Common myeloid progenitor, CD34-positive (primary cell): ENCODE measurements around the gene GNGT2.
A peak's percentile ranks its signal among the peaks of the same experiment; 100 is the strongest.
"Not testable (repeated sequence)": the region's sequence is repeated elsewhere in the genome, so short reads cannot be mapped to it uniquely, and the experiment has no call there.

Experiments used
- CTCF ChIA-PET: fragments of 350-600 bp; sonication (Branson Sonifier 250); formaldehyde crosslinking; loops from one replicate; lab custom pipeline; 2021; ENCODE audit warnings: antibody characterized with exemption; lab: Charles Lee
- POLR2A ChIA-PET: fragments of 350-600 bp; sonication (Branson Sonifier 250); formaldehyde crosslinking; loops from one replicate; lab custom pipeline; 2021; ENCODE audit warnings: antibody characterized with exemption; lab: Charles Lee
- DNase-seq, 3 donors: peaks; one replicate each; pipeline versions ENCODE4 v3.0.0 to v3.0.0-alpha.2; 2013
- H3K27ac ChIP-seq, 2 experiments: 1 replicate in 1 of 2; 2 replicates in 1 of 2; pipeline ENCODE4 v1.7.0; 2013; ENCODE audit warnings: inconsistent platforms in 2 of 2, low read length in 2 of 2, mild to moderate bottlenecking in 2 of 2, low read depth in 1 of 2, moderate library complexity in 1 of 2; ENCODE audit not compliant: severe bottlenecking in 2 of 2, insufficient read depth in 1 of 2, poor library complexity in 1 of 2
- H3K27me3 ChIP-seq, 5 experiments: replicated peaks in 2 of 5; 1 replicate in 3 of 5; 2 replicates in 2 of 5; pipeline versions ENCODE4 v1.6.1 to v1.7.0; 2013; ENCODE audit warnings: low read length in 4 of 5, mild to moderate bottlenecking in 2 of 5, moderate library complexity in 2 of 5, inconsistent platforms in 1 of 5; ENCODE audit not compliant: insufficient read depth in 5 of 5, control insufficient read depth in 4 of 5
- H3K36me3 ChIP-seq, 4 experiments: 1 replicate in 2 of 4; 2 replicates in 2 of 4; pipeline versions ENCODE4 v1.6.1 to v1.7.0; 2013; ENCODE audit warnings: low read length in 3 of 4, control low read depth in 1 of 4, mild to moderate bottlenecking in 1 of 4; ENCODE audit not compliant: control insufficient read depth in 4 of 4, insufficient read depth in 4 of 4
- H3K4me1 ChIP-seq, 4 experiments: 1 replicate in 3 of 4; 2 replicates in 1 of 4; pipeline versions ENCODE4 v1.6.1 to v1.7.1; 2013; ENCODE audit warnings: low read length in 3 of 4, mild to moderate bottlenecking in 3 of 4, control low read depth in 1 of 4, inconsistent platforms in 1 of 4, moderate library complexity in 1 of 4; ENCODE audit not compliant: control insufficient read depth in 4 of 4, insufficient read depth in 4 of 4; ENCODE audit errors: control extremely low read depth in 1 of 4
- H3K4me3 ChIP-seq, 7 experiments: 1 replicate in 4 of 7; 2 replicates in 3 of 7; pipeline versions ENCODE4 v1.5.1 to v1.7.0; 2013; ENCODE audit warnings: mild to moderate bottlenecking in 7 of 7, low read length in 6 of 7, moderate library complexity in 6 of 7, inconsistent platforms in 2 of 7, low read depth in 2 of 7, control low read depth in 1 of 7; ENCODE audit not compliant: insufficient read depth in 4 of 7, control insufficient read depth in 1 of 7; ENCODE audit errors: extremely low read depth in 1 of 7
- H3K9me3 ChIP-seq, 5 experiments: 1 replicate in 4 of 5; 2 replicates in 1 of 5; pipeline versions ENCODE4 v1.6.1 to v1.7.1; 2013; ENCODE audit warnings: low read length in 4 of 5, mild to moderate bottlenecking in 2 of 5, inconsistent platforms in 1 of 5, low read depth in 1 of 5, moderate library complexity in 1 of 5; ENCODE audit not compliant: control insufficient read depth in 4 of 5, insufficient read depth in 2 of 5; ENCODE audit errors: control extremely low read depth in 1 of 5
- WGBS: methylation state at CpG from one replicate; pipeline ENCODE4 v1.1.5; 2013; ENCODE audit not compliant: insufficient coverage; 5-methylcytosine and 5-hydroxymethylcytosine counted together

GNGT2 gene

DNA sequence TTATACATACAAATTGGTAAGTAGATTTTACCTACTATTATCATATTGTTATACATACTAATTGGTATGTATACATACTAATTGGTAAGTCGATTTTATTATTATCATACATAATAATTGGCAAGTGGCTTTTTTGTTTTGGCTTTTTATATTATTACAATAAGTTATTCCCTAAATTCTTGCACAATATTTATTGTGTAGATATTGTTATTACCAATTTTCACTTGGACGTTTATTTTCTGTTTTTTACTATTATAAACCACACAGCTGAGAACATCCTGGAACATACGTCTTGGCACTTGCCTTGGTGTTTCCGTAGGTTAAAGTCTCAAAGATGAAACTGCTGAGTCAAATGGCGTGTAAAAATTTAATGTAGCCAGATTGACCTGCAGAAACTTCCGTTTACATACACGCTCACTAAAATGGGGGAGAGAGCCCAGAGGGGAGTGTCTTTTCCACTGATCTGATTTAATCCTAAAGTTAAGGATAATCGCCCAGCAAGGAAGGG, 18.9 kb downstream of the GNGT2 start:
- Histone ChIP-seq H3K36me3 (no peaks in the 10 kb centered on the region), H3K4me3 (peak overlapping the region in 6 of 7 experiments; percentile 70 to 86 (median 76)), H3K4me1 (peaks cover 0 to 30% (median 25%) of the 10 kb centered on the region in 4 experiments), H3K27me3 (no peaks in the 10 kb centered on the region), H3K27ac (peak overlapping the region; percentile 95 to 97), H3K9me3 (no peaks in the 10 kb centered on the region)
- CTCF ChIA-PET: interaction anchor here (1.2 to 6.2 kb wide), 7 partner anchors 9 to 67 kb away, joined by 3 to 68 read pairs (median 7); no protein-coding TSS in a partner anchor
- POLR2A ChIA-PET: interaction anchor here (3.6 kb wide), 1 partner anchor 27 kb away, joined by 14 read pairs; no protein-coding TSS in a partner anchor
- WGBS: 0% methylated on average over 4 of the region's 8 CpGs
- DNase-seq: peak in 2 of 3 donors; percentile 84 to 89

GRCh38 chr17:49190932-49191331, 19.4 kb downstream of the GNGT2 start:
- H3K36me3 ChIP-seq: no peaks in the 10 kb centered on the region
- ChIA-PET CTCF (interaction anchor here (1.3 to 6.2 kb wide), 4 partner anchors 10 to 67 kb away, joined by 3 to 68 read pairs (median 18); no protein-coding TSS in a partner anchor), POLR2A (interaction anchor here (3.6 kb wide), 1 partner anchor 27 kb away, joined by 14 read pairs; no protein-coding TSS in a partner anchor)
- H3K4me1 ChIP-seq: peaks cover 0 to 30% (median 25%) of the 10 kb centered on the region in 4 experiments
- H3K9me3 ChIP-seq: peaks cover 0 to under 1% (median 0%) of the 10 kb centered on the region in 5 experiments
- H3K27me3 ChIP-seq: no peaks in the 10 kb centered on the region
- peak overlapping the region in 3 of 7 experiments; percentile 10 to 19 (median 11) for H3K4me3 ChIP-seq
- peak; percentile 3 to 62 (median 50) for DNase-seq
- peak overlapping the region in 1 of 2 experiments; percentile 97 for H3K27ac ChIP-seq
- 87% methylated on average over 2 of the region's 4 CpGs for WGBS

- H3K4me3 ChIP-seq: no peak overlapping the region
- POLR2A ChIA-PET: no interaction called here
- H3K4me1 ChIP-seq: peaks cover 0 to 16% (median 11%) of the 10 kb centered on the region in 4 experiments
- CTCF ChIA-PET: no interaction called here
- peaks cover 0 to 19% (median 6%) of the 10 kb centered on the region in 5 experiments for H3K9me3 ChIP-seq
- DNase-seq: no peak
- no peaks in the 10 kb centered on the region for H3K27me3 ChIP-seq
- no peaks in the 10 kb centered on the region for H3K36me3 ChIP-seq
- H3K27ac ChIP-seq: no peak overlapping the region
- 100% methylated on average over 1 of the region's 3 CpGs for WGBS
These were observed 23.1 kb downstream of the GNGT2 start for GRCh38 chr17:49187301-49187700.

GRCh38 chr17:49185381-49185780, 25.0 kb downstream of the GNGT2 start:
- POLR2A ChIA-PET, H3K27me3 ChIP-seq, DNase-seq, H3K27ac ChIP-seq, H3K36me3 ChIP-seq, H3K4me3 ChIP-seq: not testable (repeated sequence)
- CTCF ChIA-PET: interaction anchor here (1.4 kb wide), 1 partner anchor 42 kb away, joined by 5 read pairs; no protein-coding TSS in a partner anchor
- WGBS: 100% methylated on average over 1 of the region's 1 CpG
- peaks cover 0 to 19% (median 6%) of the 10 kb centered on the region in 5 experiments for H3K9me3 ChIP-seq
- H3K4me1 ChIP-seq: peaks cover 0 to 11% (median under 1%) of the 10 kb centered on the region in 4 experiments

DNA sequence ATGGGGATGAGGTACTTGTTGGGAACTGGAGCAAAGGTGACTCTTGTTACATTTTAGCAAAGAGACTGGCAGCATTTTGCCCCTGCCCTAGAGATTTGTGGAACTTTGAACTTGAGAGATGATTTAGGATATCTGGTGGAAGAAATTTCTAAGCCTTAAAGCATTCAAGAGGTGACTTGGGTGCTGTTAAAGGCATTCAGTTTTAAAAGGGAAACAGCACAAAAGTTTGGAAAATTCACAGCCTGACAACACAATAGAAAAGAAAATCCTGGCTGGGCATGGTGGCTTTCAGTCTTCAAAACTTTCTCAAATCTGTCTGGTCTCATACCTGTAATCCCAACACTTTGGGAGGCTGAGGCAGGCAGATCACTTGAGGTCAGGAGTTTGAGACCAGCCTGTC, 25.9 kb downstream of the GNGT2 start:
- peaks cover 0 to 19% (median 6%) of the 10 kb centered on the region in 5 experiments for H3K9me3 ChIP-seq
- CTCF ChIA-PET: interaction anchor here (1.4 kb wide), 1 partner anchor 11 kb away, joined by 3 read pairs; no protein-coding TSS in a partner anchor
- DNase-seq, H3K4me1 ChIP-seq, H3K27ac ChIP-seq, H3K4me3 ChIP-seq, POLR2A ChIA-PET, H3K36me3 ChIP-seq, H3K27me3 ChIP-seq: not testable (repeated sequence)

GRCh38 chr17:49183801-49184200, 26.6 kb downstream of the GNGT2 start:
- Histone ChIP-seq H3K4me3 (no peak overlapping the region), H3K27ac (no peak overlapping the region), H3K27me3 (no peaks in the 10 kb centered on the region), H3K4me1 (peaks cover 0 to 10% (median 0%) of the 10 kb centered on the region in 4 experiments), H3K36me3 (no peaks in the 10 kb centered on the region), H3K9me3 (peaks cover 0 to 19% (median 6%) of the 10 kb centered on the region in 5 experiments)
- POLR2A ChIA-PET: interaction anchor here (0.6 kb wide), 1 partner anchor 118 kb away, joined by 4 read pairs; no protein-coding TSS in a partner anchor
- DNase-seq: no peak
- CTCF ChIA-PET: interaction anchor here (1.4 to 5.4 kb wide), 2 partner anchors 10 to 43 kb away, joined by 3 to 90 read pairs; partner anchors contain the start of gene PHOSPHO1
- WGBS: 92% methylated on average over 7 of the region's 7 CpGs

- WGBS: 88% methylated on average over 5 of the region's 5 CpGs
- ChIA-PET POLR2A (interaction anchor here (0.6 kb wide), 1 partner anchor 118 kb away, joined by 4 read pairs; no protein-coding TSS in a partner anchor), CTCF (interaction anchor here (0.9 to 5.4 kb wide), 4 partner anchors 10 to 108 kb away, joined by 3 to 90 read pairs (median 14); partner anchors contain the start of gene PHOSPHO1)
- Histone ChIP-seq H3K27ac (no peak overlapping the region), H3K4me3 (no peak overlapping the region), H3K27me3 (no peaks in the 10 kb centered on the region), H3K36me3 (no peaks in the 10 kb centered on the region), H3K4me1 (peaks cover 0 to 10% (median 0%) of the 10 kb centered on the region in 4 experiments), H3K9me3 (peaks cover 0 to 19% (median 6%) of the 10 kb centered on the region in 5 experiments)
- no peak for DNase-seq
These were observed 27.0 kb downstream of the GNGT2 start for GRCh38 chr17:49183341-49183740.
